Neural crest cell (in vitro differentiated cells): ENCODE results near the gene POLR3A. TPM values are rescaled to one million over a fixed set of nuclear protein-coding genes. Genes with fewer than 3 reads are reported as not detected.

ENCODE experiments used
- DNase-seq: peaks from one replicate; pipeline ENCODE4 v3.0.0; 2021; ENCODE audit warnings: low read depth, mixed read lengths, low spot score
- H3K27ac Mint-ChIP-seq: one replicate; pipeline ENCODE4 v1.8.0; 2021; ENCODE audit warnings: mild to moderate bottlenecking, mixed read lengths; ENCODE audit not compliant: unreplicated experiment
- H3K27me3 Mint-ChIP-seq: 2 replicates; pipeline ENCODE4 v1.8.0; 2021; ENCODE audit warnings: low read depth, mild to moderate bottlenecking, mixed read lengths
- H3K36me3 Mint-ChIP-seq: 2 replicates; pipeline ENCODE4 v1.8.0; 2021; ENCODE audit warnings: low read depth, mild to moderate bottlenecking, mixed read lengths
- H3K4me1 Mint-ChIP-seq: 2 replicates; pipeline ENCODE4 v1.8.0; 2021; ENCODE audit warnings: mixed read lengths
- H3K4me3 Mint-ChIP-seq: one replicate; pipeline ENCODE4 v1.8.0; 2021; ENCODE audit warnings: mild to moderate bottlenecking, mixed read lengths
- H3K9me3 Mint-ChIP-seq: 2 replicates; pipeline ENCODE4 v1.8.0; 2021; ENCODE audit warnings: mixed read lengths
- CTCF ChIP-seq: fragments of 200-600 bp; sonication (generic); conservative IDR thresholded peaks from 2 replicates; pipeline ENCODE4 v1.5.0; 2021; ENCODE audit warnings: antibody characterized with exemption, mild to moderate bottlenecking
- total RNA-seq: library from RNA; stranded (reverse); gene quantifications from 2 replicates; pipeline ENCODE4 v1.2.1, GENCODE V29; 2021

POLR3A gene
- total RNA-seq, 1 donor from 2014 or later: 28.9 TPM

GRCh38 chr10:77974396-77975074 lies 54.8 kb downstream of the POLR3A start:
- peak; percentile 59 for TF ChIP-seq CTCF
- Mint-ChIP-seq H3K27me3 (no peaks in the 10 kb centered on the region), H3K4me3 (no peak overlapping the region), H3K4me1 (peaks cover 21% of the 10 kb centered on the region), H3K36me3 (peaks cover 9% of the 10 kb centered on the region), H3K27ac (no peak overlapping the region), H3K9me3 (no peaks in the 10 kb centered on the region)
- DNase-seq: peak; percentile 32

GRCh38 chr10:77973276-77973675 lies 56.0 kb downstream of the POLR3A start:
- H3K9me3 Mint-ChIP-seq: no peaks in the 10 kb centered on the region
- peaks cover 9% of the 10 kb centered on the region for H3K36me3 Mint-ChIP-seq
- H3K27ac Mint-ChIP-seq: no peak overlapping the region
- TF ChIP-seq CTCF: no peak
- H3K4me3 Mint-ChIP-seq: no peak overlapping the region
- DNase-seq: no peak
- peaks cover 29% of the 10 kb centered on the region for H3K4me1 Mint-ChIP-seq
- no peaks in the 10 kb centered on the region for H3K27me3 Mint-ChIP-seq

GRCh38 chr10:77972148-77972547 lies 57.2 kb downstream of the POLR3A start:
- Mint-ChIP-seq H3K9me3 (no peaks in the 10 kb centered on the region), H3K4me1 (peaks cover 39% of the 10 kb centered on the region), H3K27ac (no peak overlapping the region), H3K27me3 (no peaks in the 10 kb centered on the region), H3K4me3 (no peak overlapping the region), H3K36me3 (peaks cover 5% of the 10 kb centered on the region)
- TF ChIP-seq CTCF: no peak
- DNase-seq: no peak

- peaks cover 5% of the 10 kb centered on the region for H3K36me3 Mint-ChIP-seq
- H3K4me3 Mint-ChIP-seq: peak overlapping the region; percentile 41
- peaks cover 43% of the 10 kb centered on the region for H3K4me1 Mint-ChIP-seq
- peak overlapping the region; percentile 43 for H3K27ac Mint-ChIP-seq
- DNase-seq: no peak
- H3K9me3 Mint-ChIP-seq: no peaks in the 10 kb centered on the region
- no peaks in the 10 kb centered on the region for H3K27me3 Mint-ChIP-seq
- TF ChIP-seq CTCF: no peak
Measured at GRCh38 chr10:77971804-77972144, 57.5 kb downstream of the POLR3A start.

GRCh38 chr10:77970869-77971803 lies 58.2 kb downstream of the POLR3A start:
- TF ChIP-seq CTCF: no peak
- peak overlapping the region; percentile 81 for H3K27ac Mint-ChIP-seq
- no peak for DNase-seq
- H3K27me3 Mint-ChIP-seq: no peaks in the 10 kb centered on the region
- H3K9me3 Mint-ChIP-seq: no peaks in the 10 kb centered on the region
- peaks cover 48% of the 10 kb centered on the region for H3K4me1 Mint-ChIP-seq
- peak overlapping the region; percentile 49 for H3K4me3 Mint-ChIP-seq
- peaks cover 2% of the 10 kb centered on the region for H3K36me3 Mint-ChIP-seq
